Activated CD4-positive, alpha-beta memory T cell treated with anti-CD3 and anti-CD28 coated beads, Interleukin-2, amount 10 ng/mL, durations not matched to agents 7 days and 5 days (primary cell): ENCODE measurements around the gene POLR3A. TPM values are rescaled to one million over a fixed set of nuclear protein-coding genes. Genes with fewer than 3 reads are reported as not detected.
"Not testable (repeated sequence)": the region's sequence is repeated elsewhere in the genome, so short reads cannot be mapped to it uniquely, and the experiment has no call there.

ENCODE experiments used
- CTCF ChIA-PET: fragments of 350-600 bp; sonication (Branson Sonifier 250); formaldehyde crosslinking; loops from one replicate; lab custom pipeline; 2021; ENCODE audit warnings: antibody characterized with exemption, inconsistent platforms; lab: Charles Lee
- POLR2A ChIA-PET: fragments of 350-600 bp; sonication (Branson Sonifier 250); formaldehyde crosslinking; loops from one replicate; lab custom pipeline; 2021; ENCODE audit warnings: antibody characterized with exemption; lab: Charles Lee
- DNase-seq: peaks from one replicate; pipeline ENCODE4 v3.0.0-alpha.2; 2020
- H3K27ac Mint-ChIP-seq: one replicate; pipeline ENCODE4 v1.8.0; 2021; ENCODE audit warnings: mild to moderate bottlenecking, mixed read lengths
- H3K27me3 Mint-ChIP-seq: one replicate; pipeline ENCODE4 v1.8.0; 2021; ENCODE audit warnings: mixed read lengths
- H3K36me3 Mint-ChIP-seq: one replicate; pipeline ENCODE4 v1.8.0; 2021; ENCODE audit warnings: low read depth, mixed read lengths
- H3K4me1 Mint-ChIP-seq: one replicate; pipeline ENCODE4 v1.8.0; 2021; ENCODE audit warnings: mixed read lengths
- H3K4me3 Mint-ChIP-seq: one replicate; pipeline ENCODE4 v1.8.0; 2021; ENCODE audit warnings: mild to moderate bottlenecking, mixed read lengths
- H3K9me3 Mint-ChIP-seq: one replicate; pipeline ENCODE4 v1.8.0; 2021; ENCODE audit warnings: mixed read lengths
- total RNA-seq, 2 experiments: library from RNA; stranded (reverse); gene quantifications; one replicate each; pipeline ENCODE4 v1.2.3, GENCODE V29; 2021

POLR3A gene
- total RNA-seq, 2 experiments from 2014 or later, result 16.6 to 16.8 TPM

DNA sequence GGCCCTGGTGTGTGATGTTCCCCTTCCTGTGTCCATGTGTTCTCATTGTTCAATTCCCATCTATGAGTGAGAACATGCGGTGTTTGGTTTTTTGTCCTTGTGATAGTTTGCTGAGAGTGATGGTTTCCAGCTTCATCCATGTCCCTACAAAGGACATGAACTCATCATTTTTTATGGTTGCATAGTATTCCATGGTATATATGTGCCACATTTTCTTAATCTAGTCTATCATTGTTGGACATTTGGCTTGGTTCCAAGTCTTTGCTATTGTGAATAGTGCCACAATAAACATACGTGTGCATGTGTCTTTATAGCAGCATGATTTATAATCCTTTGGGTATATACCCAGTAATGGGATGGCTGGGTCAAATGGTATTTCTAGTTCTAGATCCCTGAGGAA, 35.6 kb upstream of the POLR3A start:
- H3K36me3 Mint-ChIP-seq, H3K9me3 Mint-ChIP-seq, H3K27ac Mint-ChIP-seq, DNase-seq, H3K4me1 Mint-ChIP-seq, POLR2A ChIA-PET, H3K27me3 Mint-ChIP-seq, H3K4me3 Mint-ChIP-seq, CTCF ChIA-PET: not testable (repeated sequence)

DNA sequence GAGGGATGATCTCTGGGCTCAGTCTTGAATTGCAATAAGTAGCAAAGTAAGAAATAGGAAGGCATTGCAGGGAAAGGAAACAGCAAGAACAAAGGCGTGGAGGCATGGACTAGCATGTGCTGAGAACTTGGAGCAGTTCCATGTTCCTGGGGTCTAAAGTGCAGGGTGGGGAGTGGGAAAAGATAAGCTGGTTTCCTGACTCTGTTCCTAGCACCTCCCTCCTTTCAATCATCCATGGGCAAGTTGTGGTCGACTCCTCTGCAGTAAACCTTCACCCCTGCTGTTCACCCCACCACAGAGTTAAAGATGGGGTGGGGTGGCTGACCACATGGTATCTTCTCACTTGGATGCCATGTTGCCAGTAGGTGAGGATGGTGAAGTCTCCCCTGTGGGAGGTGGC, 33.9 kb upstream of the POLR3A start:
- CTCF ChIA-PET, result no interaction called here
- peaks cover 9% of the 10 kb centered on the region for H3K4me1 Mint-ChIP-seq

GRCh38 chr10:78062296-78062695, 33.0 kb upstream of the POLR3A start:
- no peak overlapping the region for H3K27ac Mint-ChIP-seq
- no peak overlapping the region for H3K4me3 Mint-ChIP-seq
- no peaks in the 10 kb centered on the region for H3K36me3 Mint-ChIP-seq
- no peaks in the 10 kb centered on the region for H3K9me3 Mint-ChIP-seq
- H3K4me1 Mint-ChIP-seq, result peaks cover 9% of the 10 kb centered on the region
- POLR2A ChIA-PET, result no interaction called here
- H3K27me3 Mint-ChIP-seq, result no peaks in the 10 kb centered on the region
- CTCF ChIA-PET, result interaction anchor here (0.5 kb wide), 1 partner anchor 46 kb away, joined by 3 read pairs; no protein-coding TSS in a partner anchor
- DNase-seq, result no peak

More for the DNA sequence above, 33.9 kb upstream of the POLR3A start:
- no peak overlapping the region for H3K27ac Mint-ChIP-seq
- POLR2A ChIA-PET, result no interaction called here
- H3K36me3 Mint-ChIP-seq, result no peaks in the 10 kb centered on the region
- H3K27me3 Mint-ChIP-seq, result no peaks in the 10 kb centered on the region
- no peak overlapping the region for H3K4me3 Mint-ChIP-seq
- no peak for DNase-seq
- no peaks in the 10 kb centered on the region for H3K9me3 Mint-ChIP-seq

DNA sequence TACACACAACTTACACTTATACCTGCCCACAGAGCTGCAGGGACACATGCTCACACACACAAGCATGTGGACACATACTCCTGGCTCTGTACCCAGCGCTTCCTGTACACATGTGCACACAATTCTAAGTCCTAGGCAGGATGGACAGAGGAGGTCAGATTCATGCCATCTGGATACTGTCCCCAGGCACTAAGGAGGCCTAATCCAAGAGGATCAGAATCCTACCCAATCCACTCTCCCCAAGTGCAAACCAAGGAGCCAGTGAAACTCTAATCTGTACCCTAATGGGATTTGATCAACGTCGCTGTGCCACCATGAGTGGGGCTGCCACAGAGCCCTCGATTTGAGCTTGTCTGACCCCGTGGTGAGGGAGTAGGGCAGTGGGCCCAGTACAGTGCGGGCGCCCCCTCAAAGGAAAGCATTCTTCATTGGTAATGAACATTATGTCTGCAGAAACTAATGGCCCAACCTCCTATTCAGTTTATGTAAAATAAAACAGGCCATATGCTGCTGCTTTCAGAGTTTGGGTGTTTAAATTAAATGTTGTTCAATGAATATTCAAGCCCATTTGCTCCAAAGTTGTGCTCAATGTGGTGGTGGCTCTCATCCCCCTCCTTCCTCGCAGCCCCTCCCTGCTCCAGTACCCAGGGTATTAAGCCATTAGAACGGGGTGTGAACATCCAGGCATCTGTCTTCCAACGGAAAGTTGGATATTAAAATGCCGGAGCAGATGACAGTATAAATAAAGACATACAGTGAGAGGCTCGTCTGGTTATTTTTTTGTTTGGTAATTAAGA, 30.8 kb upstream of the POLR3A start:
- Mint-ChIP-seq H3K36me3 (no peaks in the 10 kb centered on the region), H3K27ac (no peak overlapping the region), H3K27me3 (no peaks in the 10 kb centered on the region), H3K9me3 (no peaks in the 10 kb centered on the region), H3K4me1 (peaks cover 9% of the 10 kb centered on the region), H3K4me3 (no peak overlapping the region)
- POLR2A ChIA-PET, result no interaction called here
- CTCF ChIA-PET, result no interaction called here
- DNase-seq, result no peak

GRCh38 chr10:78058562-78058961, 29.2 kb upstream of the POLR3A start:
- CTCF ChIA-PET, result no interaction called here
- H3K27ac Mint-ChIP-seq, result no peak overlapping the region
- H3K4me3 Mint-ChIP-seq, result no peak overlapping the region
- H3K27me3 Mint-ChIP-seq, result no peaks in the 10 kb centered on the region
- H3K9me3 Mint-ChIP-seq, result no peaks in the 10 kb centered on the region
- no peak for DNase-seq
- no peaks in the 10 kb centered on the region for H3K36me3 Mint-ChIP-seq
- peaks cover 9% of the 10 kb centered on the region for H3K4me1 Mint-ChIP-seq
- POLR2A ChIA-PET, result no interaction called here

DNA sequence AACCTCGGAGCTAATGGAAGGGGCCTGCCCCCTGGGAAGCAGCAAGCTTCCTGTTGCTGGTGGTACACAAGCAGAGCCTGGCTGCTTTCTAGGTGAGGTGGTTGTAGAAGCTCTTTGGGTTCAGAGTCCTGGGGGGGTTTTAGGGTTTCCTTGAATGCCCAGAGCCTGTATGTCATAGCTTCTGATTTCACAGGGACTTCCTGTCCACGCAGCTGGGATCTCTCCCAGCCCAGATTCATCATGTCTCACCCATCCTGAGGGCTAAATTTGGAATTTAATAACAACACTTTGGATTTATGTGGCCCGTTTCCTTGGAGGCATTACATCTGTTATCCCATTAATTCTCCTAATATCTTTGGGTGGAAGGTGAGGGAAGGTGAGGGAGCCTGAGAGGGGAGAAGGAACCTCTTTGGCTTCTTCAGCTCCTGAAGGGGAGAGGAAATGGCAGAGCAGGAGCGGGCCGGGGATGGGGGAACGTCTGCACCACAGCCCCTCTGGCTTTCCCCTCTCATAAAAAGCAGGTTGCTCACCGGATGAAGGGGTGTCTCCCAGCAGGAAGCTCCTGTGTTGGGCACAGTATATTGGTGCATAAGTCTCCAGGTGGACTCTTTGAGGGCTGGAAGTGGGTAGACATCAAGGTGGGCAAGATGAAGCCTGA, 24.0 kb upstream of the POLR3A start:
- no peak overlapping the region for H3K27ac Mint-ChIP-seq
- no peaks in the 10 kb centered on the region for H3K27me3 Mint-ChIP-seq
- ChIA-PET POLR2A (no interaction called here), CTCF (no interaction called here)
- H3K36me3 Mint-ChIP-seq, result no peaks in the 10 kb centered on the region
- H3K4me1 Mint-ChIP-seq, result no peaks in the 10 kb centered on the region
- no peak overlapping the region for H3K4me3 Mint-ChIP-seq
- H3K9me3 Mint-ChIP-seq, result no peaks in the 10 kb centered on the region
- no peak for DNase-seq

- Mint-ChIP-seq H3K4me1 (peaks cover 16% of the 10 kb centered on the region), H3K27ac (no peak overlapping the region), H3K9me3 (no peaks in the 10 kb centered on the region), H3K36me3 (no peaks in the 10 kb centered on the region), H3K27me3 (no peaks in the 10 kb centered on the region), H3K4me3 (no peak overlapping the region)
- ChIA-PET CTCF (interaction anchor here (0.6 to 1.4 kb wide), 4 partner anchors 10 to 1145 kb away, joined by 3 read pairs; no protein-coding TSS in a partner anchor), POLR2A (no interaction called here)
- no peak for DNase-seq
Measured at GRCh38 chr10:78049851-78050250, 20.5 kb upstream of the POLR3A start.

GRCh38 chr10:78047314-78047891, 18.1 kb upstream of the POLR3A start:
- H3K9me3 Mint-ChIP-seq, result no peaks in the 10 kb centered on the region
- H3K27ac Mint-ChIP-seq, result no peak overlapping the region
- peaks cover 31% of the 10 kb centered on the region for H3K4me1 Mint-ChIP-seq
- H3K4me3 Mint-ChIP-seq, result no peak overlapping the region
- no peaks in the 10 kb centered on the region for H3K27me3 Mint-ChIP-seq
- peaks cover 10% of the 10 kb centered on the region for H3K36me3 Mint-ChIP-seq
- ChIA-PET POLR2A (interaction anchor here (0.7 to 0.9 kb wide), 2 partner anchors 11 to 13 kb away, joined by 3 read pairs; no protein-coding TSS in a partner anchor), CTCF (interaction anchor here (0.6 to 3.1 kb wide), 13 partner anchors 10 to 1149 kb away, joined by 3 to 27 read pairs (median 4); partner anchors contain the start of gene POLR3A)
- DNase-seq, result peak; percentile 85

GRCh38 chr10:78046711-78047269, 17.5 kb upstream of the POLR3A start:
- DNase-seq, result no peak
- H3K9me3 Mint-ChIP-seq, result no peaks in the 10 kb centered on the region
- peaks cover 14% of the 10 kb centered on the region for H3K36me3 Mint-ChIP-seq
- ChIA-PET POLR2A (interaction anchor here (0.9 to 1.3 kb wide), 2 partner anchors 10 to 13 kb away, joined by 3 to 4 read pairs; no protein-coding TSS in a partner anchor), CTCF (interaction anchor here (0.6 to 3.1 kb wide), 13 partner anchors 9 to 1149 kb away, joined by 3 to 27 read pairs (median 4); partner anchors contain the start of gene POLR3A)
- no peak overlapping the region for H3K4me3 Mint-ChIP-seq
- no peak overlapping the region for H3K27ac Mint-ChIP-seq
- H3K27me3 Mint-ChIP-seq, result no peaks in the 10 kb centered on the region
- H3K4me1 Mint-ChIP-seq, result peaks cover 31% of the 10 kb centered on the region

- DNase-seq, result no peak
- POLR2A ChIA-PET, result interaction anchor here (1.3 to 2.0 kb wide), 2 partner anchors 10 to 12 kb away, joined by 4 to 8 read pairs; no protein-coding TSS in a partner anchor
- CTCF ChIA-PET, result interaction anchor here (1.0 to 3.1 kb wide), 5 partner anchors 10 to 1150 kb away, joined by 4 to 27 read pairs (median 19); partner anchors contain the start of gene POLR3A
- H3K36me3 Mint-ChIP-seq, result peaks cover 24% of the 10 kb centered on the region
- peaks cover 39% of the 10 kb centered on the region for H3K4me1 Mint-ChIP-seq
- H3K4me3 Mint-ChIP-seq, result no peak overlapping the region
- H3K9me3 Mint-ChIP-seq, result no peaks in the 10 kb centered on the region
- H3K27ac Mint-ChIP-seq, result no peak overlapping the region
- no peaks in the 10 kb centered on the region for H3K27me3 Mint-ChIP-seq
Measured at GRCh38 chr10:78045856-78046255, 16.5 kb upstream of the POLR3A start.

GRCh38 chr10:78045237-78045636, 15.9 kb upstream of the POLR3A start:
- H3K4me3 Mint-ChIP-seq, result no peak overlapping the region
- peak; percentile 44 for DNase-seq
- H3K27me3 Mint-ChIP-seq, result no peaks in the 10 kb centered on the region
- ChIA-PET CTCF (interaction anchor here (1.5 to 3.1 kb wide), 3 partner anchors 11 to 614 kb away, joined by 3 to 19 read pairs (median 19); partner anchors contain the start of gene POLR3A), POLR2A (interaction anchor here (2.0 to 3.1 kb wide), 2 partner anchors 9 to 11 kb away, joined by 8 to 10 read pairs; partner anchors contain the start of gene RPS24)
- H3K27ac Mint-ChIP-seq, result no peak overlapping the region
- peaks cover 44% of the 10 kb centered on the region for H3K4me1 Mint-ChIP-seq
- no peaks in the 10 kb centered on the region for H3K9me3 Mint-ChIP-seq
- peaks cover 30% of the 10 kb centered on the region for H3K36me3 Mint-ChIP-seq

- Mint-ChIP-seq H3K4me3 (no peak overlapping the region), H3K9me3 (no peaks in the 10 kb centered on the region), H3K27ac (no peak overlapping the region), H3K27me3 (no peaks in the 10 kb centered on the region), H3K4me1 (peaks cover 48% of the 10 kb centered on the region), H3K36me3 (peaks cover 34% of the 10 kb centered on the region)
- ChIA-PET POLR2A (interaction anchor here (2.0 to 3.1 kb wide), 2 partner anchors 9 to 11 kb away, joined by 8 to 10 read pairs; partner anchors contain the start of gene RPS24), CTCF (interaction anchor here (1.5 kb wide), 1 partner anchor 10 kb away, joined by 3 read pairs; no protein-coding TSS in a partner anchor)
- no peak for DNase-seq
Measured at GRCh38 chr10:78044699-78045098, 15.4 kb upstream of the POLR3A start.
